ENCODE measurements around the gene CMTR2.
A peak's percentile ranks its signal among the peaks of the same experiment; 100 is the strongest.
"Not testable (repeated sequence)": the region's sequence is repeated elsewhere in the genome, so short reads cannot be mapped to it uniquely, and the experiment has no call there.

CMTR2 gene

GRCh38 chr16:71288890-71289731, at the start of gene CMTR2:
TSS of gene CMTR2 (minus strand) at chr16:71289402. CDS start at chr16:71285920, 3,482 bp downstream.
- DNase-seq = peak; percentile 95

GRCh38 chr16:71338632-71339031, 49.4 kb upstream of the CMTR2 start:
- DNase-seq = no peak

- DNase-seq = no peak
Measured at GRCh38 chr16:71338193-71338592, 49.0 kb upstream of the CMTR2 start.

- DNase-seq = no peak
Measured at GRCh38 chr16:71337631-71338030, 48.4 kb upstream of the CMTR2 start.

GRCh38 chr16:71328151-71328550, 38.9 kb upstream of the CMTR2 start:
- DNase-seq = no peak

GRCh38 chr16:71327720-71328119, 38.5 kb upstream of the CMTR2 start:
- no peak for DNase-seq

- no peak for DNase-seq
Measured at GRCh38 chr16:71319999-71320398, 30.8 kb upstream of the CMTR2 start.

- no peak for DNase-seq
Measured at GRCh38 chr16:71315269-71315668, 26.1 kb upstream of the CMTR2 start.

GRCh38 chr16:71313591-71313990, 24.4 kb upstream of the CMTR2 start:
- not testable (repeated sequence) for DNase-seq

GRCh38 chr16:71311553-71312158, 22.5 kb upstream of the CMTR2 start:
- peak; percentile 53 for DNase-seq

GRCh38 chr16:71303938-71304337, 14.7 kb upstream of the CMTR2 start:
- no peak for DNase-seq

- DNase-seq = no peak
Measured at GRCh38 chr16:71297341-71297634, 8.1 kb upstream of the CMTR2 start.

- DNase-seq = no peak
Measured at GRCh38 chr16:71296584-71297340, 7.6 kb upstream of the CMTR2 start.

GRCh38 chr16:71295950-71296349, 6.7 kb upstream of the CMTR2 start:
- no peak for DNase-seq

GRCh38 chr16:71293919-71294318, 4.7 kb upstream of the CMTR2 start:
- DNase-seq = no peak

- not testable (repeated sequence) for DNase-seq
Measured at GRCh38 chr16:71292095-71292494, 2.9 kb upstream of the CMTR2 start.

- no peak for DNase-seq
Measured at GRCh38 chr16:71289732-71290062, 495 bp upstream of the CMTR2 start.

- DNase-seq = no peak
Measured at GRCh38 chr16:71288570-71288889, 672 bp downstream of the CMTR2 start.

GRCh38 chr16:71287911-71288310, 1.3 kb downstream of the CMTR2 start:
- DNase-seq = no peak

- no peak for DNase-seq
Measured at GRCh38 chr16:71287454-71287853, 1.7 kb downstream of the CMTR2 start.

GRCh38 chr16:71283612-71284011, 5.6 kb downstream of the CMTR2 start:
- DNase-seq = no peak

GRCh38 chr16:71282943-71283342, 6.3 kb downstream of the CMTR2 start:
- no peak for DNase-seq

GRCh38 chr16:71276589-71277334, 12.4 kb downstream of the CMTR2 start:
- no peak for DNase-seq

- no peak for DNase-seq
Measured at GRCh38 chr16:71273384-71273783, 15.8 kb downstream of the CMTR2 start.
